NB4 (cell line): ENCODE data around the gene CAB39.
A peak's percentile ranks its signal among the peaks of the same experiment; 100 is the strongest.

Experiments used
- DNase-seq: peaks from one replicate; pipeline ENCODE4 v3.0.0; 2010; ENCODE audit warnings: low read depth
- H3K4me3 ChIP-seq: one replicate; pipeline ENCODE4 v1.5.1; 2011; ENCODE audit warnings: mild to moderate bottlenecking, low read depth, low read length, moderate library complexity
- MYC ChIP-seq: IDR thresholded peaks from 2 replicates; pipeline ENCODE4 v1.6.1; 2011; ENCODE audit warnings: low read depth, low read length
- POLR2A ChIP-seq: IDR thresholded peaks from 2 replicates; pipeline ENCODE4 v1.6.1; 2011; ENCODE audit warnings: mild to moderate bottlenecking; ENCODE audit not compliant: insufficient read length; ENCODE audit errors: extremely low read depth
- TF ChIP-seq, protein P1 (sequence below): IDR thresholded peaks from one replicate; pipeline ENCODE4 v1.5.1; 2012; ENCODE audit warnings: low read depth, low read length
- TF ChIP-seq, protein P2 (sequence below): IDR thresholded peaks from 2 replicates; pipeline ENCODE4 v1.6.1; 2011; ENCODE audit warnings: low read depth, low read length

CAB39 gene

DNA sequence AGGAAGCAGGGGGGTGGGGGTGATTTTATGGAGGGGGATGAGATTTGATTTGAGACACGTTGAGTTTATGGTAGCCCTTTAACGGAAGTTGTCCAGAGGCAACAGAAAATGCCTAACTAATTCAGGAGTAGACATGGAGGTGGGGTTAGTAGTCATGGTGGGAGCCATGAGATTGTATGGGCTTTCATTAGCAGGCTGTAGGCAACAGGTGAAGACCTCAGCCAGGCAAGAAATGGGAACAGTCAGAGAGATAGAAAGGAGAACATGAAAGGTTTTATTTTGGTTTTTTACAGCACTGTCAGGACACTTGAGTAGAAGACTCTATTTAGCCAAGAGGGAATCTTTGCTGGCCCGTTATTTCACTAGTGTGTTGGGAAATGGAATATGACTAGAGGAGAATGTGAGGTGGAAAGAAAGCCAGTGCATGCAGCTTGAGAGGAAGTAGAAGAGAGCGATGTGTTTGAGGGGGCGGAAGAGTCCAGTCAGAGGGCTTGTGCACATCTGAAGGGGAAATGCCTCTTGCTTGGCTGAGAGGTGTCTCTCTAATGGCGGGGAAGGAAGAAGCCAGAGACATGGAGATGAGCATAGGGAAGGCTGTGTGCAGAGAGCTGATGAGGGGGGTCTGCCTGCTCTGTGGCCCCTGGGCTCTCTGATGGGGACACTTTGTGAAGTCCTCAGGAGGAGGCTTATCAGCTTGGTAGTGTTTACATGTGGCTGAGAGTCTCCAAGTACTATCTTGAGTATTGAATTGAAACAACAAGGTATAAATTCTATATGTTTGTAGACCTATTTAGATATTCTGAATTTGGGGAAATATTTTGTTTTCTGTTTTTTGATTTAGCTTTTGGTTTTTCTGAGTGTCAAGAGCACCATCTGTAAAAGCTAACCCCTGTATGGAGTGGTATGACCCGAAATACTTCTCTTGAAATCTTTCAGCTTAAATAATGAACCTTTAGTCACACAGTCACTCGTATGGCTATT lies 85.2 kb downstream of the CAB39 start:
- H3K4me3 ChIP-seq = no peak overlapping the region
- TF ChIP-seq MYC = peak; percentile 37; the same call in 1 of the 2 replicates
- TF ChIP-seq, protein P1, sequence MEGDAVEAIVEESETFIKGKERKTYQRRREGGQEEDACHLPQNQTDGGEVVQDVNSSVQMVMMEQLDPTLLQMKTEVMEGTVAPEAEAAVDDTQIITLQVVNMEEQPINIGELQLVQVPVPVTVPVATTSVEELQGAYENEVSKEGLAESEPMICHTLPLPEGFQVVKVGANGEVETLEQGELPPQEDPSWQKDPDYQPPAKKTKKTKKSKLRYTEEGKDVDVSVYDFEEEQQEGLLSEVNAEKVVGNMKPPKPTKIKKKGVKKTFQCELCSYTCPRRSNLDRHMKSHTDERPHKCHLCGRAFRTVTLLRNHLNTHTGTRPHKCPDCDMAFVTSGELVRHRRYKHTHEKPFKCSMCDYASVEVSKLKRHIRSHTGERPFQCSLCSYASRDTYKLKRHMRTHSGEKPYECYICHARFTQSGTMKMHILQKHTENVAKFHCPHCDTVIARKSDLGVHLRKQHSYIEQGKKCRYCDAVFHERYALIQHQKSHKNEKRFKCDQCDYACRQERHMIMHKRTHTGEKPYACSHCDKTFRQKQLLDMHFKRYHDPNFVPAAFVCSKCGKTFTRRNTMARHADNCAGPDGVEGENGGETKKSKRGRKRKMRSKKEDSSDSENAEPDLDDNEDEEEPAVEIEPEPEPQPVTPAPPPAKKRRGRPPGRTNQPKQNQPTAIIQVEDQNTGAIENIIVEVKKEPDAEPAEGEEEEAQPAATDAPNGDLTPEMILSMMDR = no peak
- TF ChIP-seq, protein P2, sequence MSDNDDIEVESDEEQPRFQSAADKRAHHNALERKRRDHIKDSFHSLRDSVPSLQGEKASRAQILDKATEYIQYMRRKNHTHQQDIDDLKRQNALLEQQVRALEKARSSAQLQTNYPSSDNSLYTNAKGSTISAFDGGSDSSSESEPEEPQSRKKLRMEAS = no peak; the same call in 1 of the 2 replicates
- peak; percentile 86 for DNase-seq

DNA sequence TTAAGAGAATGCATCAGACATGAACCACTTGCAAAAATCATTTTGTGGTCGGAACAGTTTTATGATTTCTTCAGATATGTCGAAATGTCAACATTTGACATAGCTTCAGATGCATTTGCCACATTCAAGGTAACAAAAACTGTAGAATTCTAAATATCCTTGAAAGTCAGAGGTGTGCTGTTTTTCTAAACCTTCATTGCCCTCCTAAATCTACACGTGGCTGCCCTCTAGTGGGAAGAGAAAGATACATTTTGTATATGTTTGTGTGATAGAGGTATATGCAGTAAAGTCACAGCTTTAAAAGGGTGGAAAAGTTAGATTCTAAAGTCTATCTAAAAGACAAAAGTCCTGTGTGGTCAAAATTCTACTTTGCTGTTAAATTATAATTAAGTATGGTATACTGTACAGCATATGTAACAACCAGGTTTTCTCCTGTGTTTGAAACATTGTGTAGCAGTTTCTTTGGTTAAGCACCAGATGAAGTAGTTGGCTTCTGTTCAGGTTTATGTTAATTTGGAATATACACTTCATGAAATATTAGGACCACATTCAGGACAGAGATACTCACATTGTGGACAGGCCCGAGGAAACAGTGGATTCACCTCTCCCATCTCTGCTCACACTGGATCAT lies 86.2 kb downstream of the CAB39 start:
- DNase-seq = peak; percentile 77
- TF ChIP-seq MYC (no peak), POLR2A (no peak)
- TF ChIP-seq, protein P1 = peak; percentile 66
- TF ChIP-seq, protein P2 = peak; percentile 68
- no peak overlapping the region for H3K4me3 ChIP-seq

DNA sequence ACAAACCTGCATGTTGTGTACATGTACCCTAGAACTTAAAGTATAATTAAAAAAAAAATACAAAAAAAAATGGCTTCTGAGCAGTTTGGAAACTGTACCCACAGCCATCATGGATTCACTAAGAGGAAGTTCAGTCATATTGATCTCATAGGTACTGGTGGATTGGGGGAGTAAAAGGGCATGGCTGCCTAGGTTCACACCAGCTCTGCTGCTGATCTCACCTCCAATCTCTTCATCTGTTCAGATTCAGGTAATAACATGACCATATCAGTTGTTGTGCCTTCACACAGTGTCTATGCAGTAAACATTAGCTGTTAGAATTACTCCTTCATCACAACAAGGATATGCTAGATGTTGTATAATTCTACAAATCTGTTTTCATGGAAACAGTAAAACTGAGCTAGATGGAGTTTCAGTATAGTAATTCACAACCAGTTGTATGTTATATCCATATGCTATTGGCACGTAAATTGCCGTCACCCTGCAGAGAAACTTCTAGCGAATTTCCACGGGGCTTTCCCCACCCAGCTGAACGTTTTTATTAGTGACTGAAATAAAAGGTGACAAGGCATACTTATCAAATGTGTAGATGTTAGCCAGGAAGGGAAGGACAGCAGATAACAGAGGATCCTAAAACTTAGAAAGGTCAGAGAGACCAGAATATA lies 92.8 kb downstream of the CAB39 start:
- TF ChIP-seq, protein P1 = no peak
- TF ChIP-seq, protein P2 = no peak
- TF ChIP-seq POLR2A (no peak), MYC (no peak)

DNA sequence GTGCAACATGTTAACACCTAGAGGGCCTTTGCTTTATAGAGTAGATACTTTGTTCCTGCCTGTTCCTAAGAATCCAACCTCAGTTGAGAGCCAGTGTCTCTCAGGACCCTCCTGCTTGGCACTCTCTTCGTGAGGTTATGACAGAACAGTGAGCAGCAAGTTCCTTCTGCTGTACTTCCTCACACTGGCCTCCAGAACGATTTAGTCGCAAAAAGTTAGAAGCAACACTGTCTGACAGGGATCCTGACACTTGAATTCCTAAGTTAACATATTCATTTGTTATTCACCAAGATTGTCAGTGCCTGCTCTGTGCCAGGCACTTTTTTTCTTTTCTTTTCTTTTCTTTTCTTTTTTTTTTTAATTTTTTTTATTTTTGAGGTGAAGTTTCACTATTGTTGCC lies 95.1 kb downstream of the CAB39 start:
- no peak for DNase-seq
- TF ChIP-seq POLR2A (no peak), MYC (no peak)
- TF ChIP-seq, protein P2 = no peak
- TF ChIP-seq, protein P1 = no peak
- no peak overlapping the region for H3K4me3 ChIP-seq

More for the DNA sequence above, 92.8 kb downstream of the CAB39 start:
- DNase-seq = no peak
- no peak overlapping the region for H3K4me3 ChIP-seq

DNA sequence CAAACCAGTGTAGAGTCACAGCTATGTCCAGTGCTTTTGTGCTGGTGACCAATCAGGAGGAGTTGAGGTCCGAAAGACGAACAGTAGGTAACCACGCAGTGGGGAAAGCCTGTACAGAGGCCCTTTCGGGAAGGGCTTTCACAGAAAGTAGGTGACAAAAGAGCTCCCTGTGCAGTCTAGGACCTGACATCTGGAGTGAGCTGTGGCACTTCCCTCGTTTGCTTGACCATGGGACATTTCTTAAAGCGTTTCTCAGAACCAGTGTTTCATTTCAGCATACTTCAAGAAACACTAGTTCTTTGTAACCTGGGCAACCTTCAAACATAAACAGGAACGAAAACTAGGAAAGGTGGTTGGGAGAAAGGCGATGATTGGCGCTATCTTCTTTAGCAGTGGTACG lies 96.4 kb downstream of the CAB39 start:
- TF ChIP-seq MYC (no peak), POLR2A (no peak)
- TF ChIP-seq, protein P1 = no peak
- TF ChIP-seq, protein P2 = no peak
- H3K4me3 ChIP-seq = no peak overlapping the region
- no peak for DNase-seq
